GM12891 (cell line): ENCODE measurements around the gene ARHGAP5. TPM values are rescaled to one million over a fixed set of nuclear protein-coding genes. Genes with fewer than 3 reads are reported as not detected.
A peak's percentile ranks its signal among the peaks of the same experiment; 100 is the strongest.

ENCODE experiments used
- DNase-seq: peaks from one replicate; pipeline ENCODE4 v3.0.0; 2011; ENCODE audit warnings: low spot score; ENCODE audit not compliant: insufficient read length
- FAIRE-seq: peaks from 2 replicates; lab custom pipeline; 2011; peaks lifted over from hg19 to GRCh38; lab: Jason Lieb, UNC
- PAX5 ChIP-seq: IDR thresholded peaks from 2 replicates; pipeline ENCODE4 v1.6.1; 2011; ENCODE audit warnings: low read length, moderate library complexity, mild to moderate bottlenecking; ENCODE audit not compliant: insufficient read depth, severe bottlenecking
- POLR2A ChIP-seq: IDR thresholded peaks from 2 replicates; pipeline ENCODE4 v1.6.1; 2011; ENCODE audit warnings: low read depth, low read length, control low read depth
- POLR2AphosphoS5 ChIP-seq: IDR thresholded peaks from 2 replicates; pipeline ENCODE4 v1.6.1; 2011; ENCODE audit warnings: low read depth, low read length, control low read depth
- POU2F2 ChIP-seq: IDR thresholded peaks from 2 replicates; pipeline ENCODE4 v1.6.1; 2011; ENCODE audit warnings: low read depth, mild to moderate bottlenecking, control low read depth, low read length, moderate library complexity
- SPI1 ChIP-seq: IDR thresholded peaks from 2 replicates; pipeline ENCODE4 v1.6.1; 2011; ENCODE audit warnings: low read depth, low read length, control low read depth
- TAF1 ChIP-seq: IDR thresholded peaks from 2 replicates; pipeline ENCODE4 v1.6.1; 2011; ENCODE audit warnings: low read depth, low read length, control low read depth
- polyA plus RNA-seq: library from polyadenylated mRNA; unstranded; fragments of >200 nt; gene quantifications from one replicate; pipeline ENCODE4 v1.2.1, GENCODE V29; 2012; ENCODE audit warnings: low read depth, missing spikeins, inconsistent platforms; ENCODE audit not compliant: missing spikeins

The ARHGAP5 gene
- 1.6 TPM for polyA plus RNA-seq

- peak; percentile 13 for DNase-seq
- peak; percentile 65 for FAIRE-seq
- TF ChIP-seq POU2F2, result no peak
- no peak for TF ChIP-seq POLR2AphosphoS5
- no peak for TF ChIP-seq TAF1
- TF ChIP-seq PAX5, result no peak
- TF ChIP-seq POLR2A, result no peak
- no peak for TF ChIP-seq SPI1
Measured at GRCh38 chr14:32077081-32078022, at the start of gene ARHGAP5. ARHGAP5 (plus strand) TSS chr14:32077304; CDS start chr14:32090670, 13,366 bp downstream.

- FAIRE-seq (no peak), DNase-seq (no peak)
Measured at GRCh38 chr14:32028599-32028998, 48.5 kb upstream of the ARHGAP5 start.

DNA sequence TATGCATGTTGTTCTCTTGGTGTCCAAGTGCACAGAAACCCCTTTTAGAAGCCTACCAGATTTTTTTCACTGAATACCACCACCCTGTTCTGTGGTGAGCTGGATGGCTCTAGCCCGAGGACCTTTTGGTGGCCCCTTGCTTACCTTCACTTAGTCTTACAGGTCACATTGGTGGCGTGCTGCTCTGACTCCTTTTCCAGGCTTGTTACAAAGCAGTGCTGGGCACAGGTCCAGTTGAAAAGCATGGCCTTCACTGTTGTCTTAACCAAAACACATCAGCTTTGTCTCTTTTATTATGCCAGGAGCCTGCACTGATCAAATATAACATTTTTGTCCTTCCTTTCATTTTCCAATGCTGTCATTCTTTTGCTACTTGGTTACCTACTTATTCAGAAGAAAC, 43.6 kb upstream of the ARHGAP5 start:
- no peak for TF ChIP-seq POU2F2
- TF ChIP-seq TAF1, result no peak
- no peak for TF ChIP-seq POLR2A
- no peak for TF ChIP-seq SPI1
- no peak for TF ChIP-seq POLR2AphosphoS5
- TF ChIP-seq PAX5, result no peak
- FAIRE-seq (no peak), DNase-seq (no peak)

More at GRCh38 chr14:32028599-32028998, 48.5 kb upstream of the ARHGAP5 start:
- TF ChIP-seq POU2F2, result no peak
- TF ChIP-seq TAF1, result no peak
- no peak for TF ChIP-seq POLR2AphosphoS5
- TF ChIP-seq SPI1, result no peak
- TF ChIP-seq POLR2A, result no peak
- TF ChIP-seq PAX5, result no peak

- FAIRE-seq (no peak), DNase-seq (no peak)
- no peak for TF ChIP-seq POU2F2
- TF ChIP-seq SPI1, result no peak
- TF ChIP-seq POLR2A, result no peak
- no peak for TF ChIP-seq PAX5
- TF ChIP-seq POLR2AphosphoS5, result no peak
- no peak for TF ChIP-seq TAF1
Measured at GRCh38 chr14:32038876-32039275, 38.2 kb upstream of the ARHGAP5 start.

GRCh38 chr14:32039401-32040030, 37.6 kb upstream of the ARHGAP5 start:
- TF ChIP-seq POLR2A (no peak), TAF1 (no peak), POU2F2 (no peak), SPI1 (no peak), PAX5 (no peak), POLR2AphosphoS5 (no peak)
- FAIRE-seq (no peak), DNase-seq (no peak)

- no peak for DNase-seq
- FAIRE-seq, result no peak
- no peak for TF ChIP-seq TAF1
- no peak for TF ChIP-seq POLR2A
- TF ChIP-seq SPI1, result no peak
- no peak for TF ChIP-seq PAX5
- no peak for TF ChIP-seq POLR2AphosphoS5
- no peak for TF ChIP-seq POU2F2
Measured at GRCh38 chr14:32043624-32044023, 33.5 kb upstream of the ARHGAP5 start.

DNA sequence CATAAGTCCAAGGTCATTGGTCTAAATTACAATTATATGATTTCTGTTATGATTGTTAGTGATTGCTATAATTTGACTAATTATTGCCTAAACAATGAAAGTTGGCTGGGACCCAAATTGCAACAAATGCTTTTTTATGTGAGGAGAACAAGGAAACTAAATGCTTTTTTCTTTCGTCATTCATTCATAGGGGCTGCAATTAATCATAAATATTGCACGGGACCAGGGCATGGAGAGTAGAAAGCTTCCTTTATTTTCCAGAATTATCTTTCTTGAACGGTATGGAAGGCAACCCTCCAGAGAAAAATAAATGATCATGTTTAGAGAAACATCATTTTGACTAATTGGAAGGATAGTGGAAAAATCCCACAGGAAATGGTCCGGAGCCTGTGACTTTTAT, 32.6 kb upstream of the ARHGAP5 start:
- TF ChIP-seq PAX5 (no peak), POU2F2 (no peak), SPI1 (no peak), POLR2AphosphoS5 (no peak), TAF1 (no peak), POLR2A (no peak)
- FAIRE-seq (no peak), DNase-seq (no peak)

- TF ChIP-seq SPI1, result no peak
- no peak for TF ChIP-seq POU2F2
- TF ChIP-seq POLR2A, result no peak
- TF ChIP-seq POLR2AphosphoS5, result no peak
- no peak for TF ChIP-seq PAX5
- no peak for TF ChIP-seq TAF1
- no peak for FAIRE-seq
- no peak for DNase-seq
Measured at GRCh38 chr14:32047791-32048190, 29.3 kb upstream of the ARHGAP5 start.

GRCh38 chr14:32049361-32050088, 27.6 kb upstream of the ARHGAP5 start:
- FAIRE-seq, result no peak
- TF ChIP-seq SPI1 (peak; percentile 49), POU2F2 (no peak)
- no peak for DNase-seq

DNA sequence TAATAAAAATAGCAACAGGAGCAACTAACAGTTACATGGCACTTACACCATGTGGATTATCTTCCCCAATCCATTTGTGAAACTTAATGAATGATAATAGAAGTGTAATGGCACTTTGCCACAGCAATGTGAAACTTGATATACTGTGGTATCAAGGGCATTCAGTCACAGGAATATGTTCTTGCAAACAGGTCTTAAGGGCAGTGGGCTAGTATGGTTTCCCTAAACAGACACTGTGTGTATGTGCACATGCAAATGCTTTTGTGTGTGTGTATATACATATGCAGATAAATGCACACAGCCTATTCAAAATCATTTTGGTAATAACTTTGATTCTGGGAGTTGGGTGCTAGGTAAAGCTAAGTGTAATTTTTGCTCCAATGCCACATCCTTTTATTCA, 26.2 kb upstream of the ARHGAP5 start:
- DNase-seq, result no peak
- no peak for TF ChIP-seq POLR2A
- TF ChIP-seq POU2F2, result no peak
- no peak for FAIRE-seq
